Activated T-helper 2 cell treated with anti-CD3 and anti-CD28 coated beads, Interferon-gamma antibody, Interleukin-2, Interleukin-4, amounts not matched to agents 10 μg/mL and 5 μg/mL and 100 μg/mL, durations not matched to agents 14 hours and 24 hours and 36 hours (primary cell): ENCODE data around the gene PRPF38A. TPM values are rescaled to one million over a fixed set of nuclear protein-coding genes. Genes with fewer than 3 reads are reported as not detected.

Experiments
- DNase-seq: peaks from one replicate; pipeline ENCODE4 v3.0.0; 2021; ENCODE audit warnings: low spot score
- H3K27ac Mint-ChIP-seq: one replicate; pipeline ENCODE4 v1.8.0; 2021; ENCODE audit warnings: mixed read lengths
- H3K27me3 Mint-ChIP-seq: one replicate; pipeline ENCODE4 v1.8.0; 2021; ENCODE audit warnings: low read depth, mixed read lengths
- H3K36me3 Mint-ChIP-seq: one replicate; pipeline ENCODE4 v1.8.0; 2021; ENCODE audit warnings: low read depth, mixed read lengths
- H3K4me1 Mint-ChIP-seq: one replicate; pipeline ENCODE4 v1.8.0; 2021; ENCODE audit warnings: low read depth, mixed read lengths
- H3K4me3 Mint-ChIP-seq: one replicate; pipeline ENCODE4 v1.8.0; 2021; ENCODE audit warnings: low read depth, mild to moderate bottlenecking, moderate library complexity, mixed read lengths
- H3K9me3 Mint-ChIP-seq: one replicate; pipeline ENCODE4 v1.8.0; 2021; ENCODE audit warnings: mixed read lengths
- intact Hi-C: fragments of 100-400 bp; cut with micrococcal nuclease; formaldehyde crosslinking; loops from one replicate; pipeline ENCODE4 v1.15.1; 2023
- total RNA-seq: library from RNA; stranded (reverse); gene quantifications from 2 replicates; pipeline ENCODE4 v1.2.3, GENCODE V29; 2022

Gene PRPF38A
- 96.6 and 98.1 TPM in 2 replicates for total RNA-seq

- intact Hi-C loops: loop anchor here (1.0 to 10.0 kb wide), 7 partner anchors 20 to 526 kb away; partner anchors contain the start of genes BTF3L4, CC2D1B, NRDC and TXNDC12
- Mint-ChIP-seq H3K36me3 (peaks cover 73% of the 10 kb centered on the region), H3K9me3 (no peaks in the 10 kb centered on the region), H3K27me3 (no peaks in the 10 kb centered on the region), H3K27ac (peak within 1 kb of the TSS; percentile 97), H3K4me3 (peak within 1 kb of the TSS; percentile 98), H3K4me1 (peaks cover 42% of the 10 kb centered on the region)
- DNase-seq: peak; percentile 96
Measured at GRCh38 chr1:52404116-52404974, at the start of gene PRPF38A, which contains the start of gene ORC1. Gene PRPF38A (plus strand): TSS chr1:52404602. CDS start chr1:52404750, 148 bp downstream. Gene ORC1 (minus strand): TSS chr1:52404423. CDS start chr1:52402223, 2,200 bp downstream.

GRCh38 chr1:52355436-52355835 lies 49.0 kb upstream of the PRPF38A start:
- Mint-ChIP-seq H3K36me3 (peaks cover 75% of the 10 kb centered on the region), H3K27ac (no peak overlapping the region), H3K27me3 (no peaks in the 10 kb centered on the region), H3K9me3 (no peaks in the 10 kb centered on the region), H3K4me1 (no peaks in the 10 kb centered on the region), H3K4me3 (no peak overlapping the region)
- intact Hi-C loops: no loop called here
- DNase-seq: no peak

- H3K4me1 Mint-ChIP-seq: no peaks in the 10 kb centered on the region
- peaks cover 79% of the 10 kb centered on the region for H3K36me3 Mint-ChIP-seq
- no peak for DNase-seq
- H3K27me3 Mint-ChIP-seq: no peaks in the 10 kb centered on the region
- no peaks in the 10 kb centered on the region for H3K9me3 Mint-ChIP-seq
- H3K27ac Mint-ChIP-seq: no peak overlapping the region
- intact Hi-C loops: no loop called here
- H3K4me3 Mint-ChIP-seq: no peak overlapping the region
Measured at GRCh38 chr1:52355847-52356505, 48.4 kb upstream of the PRPF38A start.

GRCh38 chr1:52356818-52357355 lies 47.5 kb upstream of the PRPF38A start:
- Mint-ChIP-seq H3K36me3 (peaks cover 88% of the 10 kb centered on the region), H3K9me3 (no peaks in the 10 kb centered on the region), H3K4me1 (peaks cover 2% of the 10 kb centered on the region), H3K4me3 (no peak overlapping the region), H3K27me3 (no peaks in the 10 kb centered on the region), H3K27ac (no peak overlapping the region)
- DNase-seq: no peak
- intact Hi-C loops: no loop called here

GRCh38 chr1:52357397-52357796 lies 47.0 kb upstream of the PRPF38A start:
- H3K4me1 Mint-ChIP-seq: peaks cover 2% of the 10 kb centered on the region
- H3K4me3 Mint-ChIP-seq: no peak overlapping the region
- peaks cover 93% of the 10 kb centered on the region for H3K36me3 Mint-ChIP-seq
- H3K9me3 Mint-ChIP-seq: no peaks in the 10 kb centered on the region
- no peak for DNase-seq
- H3K27me3 Mint-ChIP-seq: no peaks in the 10 kb centered on the region
- intact Hi-C loops: no loop called here
- H3K27ac Mint-ChIP-seq: no peak overlapping the region

- peaks cover 8% of the 10 kb centered on the region for H3K4me1 Mint-ChIP-seq
- no peak for DNase-seq
- H3K9me3 Mint-ChIP-seq: no peaks in the 10 kb centered on the region
- no peaks in the 10 kb centered on the region for H3K27me3 Mint-ChIP-seq
- no peak overlapping the region for H3K4me3 Mint-ChIP-seq
- H3K27ac Mint-ChIP-seq: no peak overlapping the region
- peaks cover 88% of the 10 kb centered on the region for H3K36me3 Mint-ChIP-seq
- intact Hi-C loops: no loop called here
Measured at GRCh38 chr1:52358851-52359497, 45.4 kb upstream of the PRPF38A start.

- intact Hi-C loops: loop anchor here (10.0 kb wide), 1 partner anchor 215 kb away; the partner anchor contains the start of gene ZFYVE9
- H3K9me3 Mint-ChIP-seq: no peaks in the 10 kb centered on the region
- H3K27ac Mint-ChIP-seq: no peak overlapping the region
- no peak overlapping the region for H3K4me3 Mint-ChIP-seq
- peaks cover 85% of the 10 kb centered on the region for H3K36me3 Mint-ChIP-seq
- no peaks in the 10 kb centered on the region for H3K27me3 Mint-ChIP-seq
- no peak for DNase-seq
- H3K4me1 Mint-ChIP-seq: peaks cover 16% of the 10 kb centered on the region
Measured at GRCh38 chr1:52359676-52360594, 44.5 kb upstream of the PRPF38A start.

- H3K9me3 Mint-ChIP-seq: no peaks in the 10 kb centered on the region
- peaks cover 84% of the 10 kb centered on the region for H3K36me3 Mint-ChIP-seq
- H3K27me3 Mint-ChIP-seq: no peaks in the 10 kb centered on the region
- H3K27ac Mint-ChIP-seq: no peak overlapping the region
- H3K4me1 Mint-ChIP-seq: peaks cover 19% of the 10 kb centered on the region
- no peak for DNase-seq
- no peak overlapping the region for H3K4me3 Mint-ChIP-seq
- intact Hi-C loops: loop anchor here (10.0 kb wide), 1 partner anchor 216 kb away; the partner anchor contains the start of gene ZFYVE9
Measured at GRCh38 chr1:52360595-52360968, 43.8 kb upstream of the PRPF38A start.

GRCh38 chr1:52364235-52364839 lies 40.1 kb upstream of the PRPF38A start:
- peaks cover 34% of the 10 kb centered on the region for H3K4me1 Mint-ChIP-seq
- intact Hi-C loops: loop anchor here (10.0 kb wide), 1 partner anchor 220 kb away; the partner anchor contains the start of gene ZFYVE9
- H3K4me3 Mint-ChIP-seq: peak overlapping the region; percentile 94
- no peaks in the 10 kb centered on the region for H3K9me3 Mint-ChIP-seq
- peak overlapping the region; percentile 67 for H3K27ac Mint-ChIP-seq
- H3K27me3 Mint-ChIP-seq: no peaks in the 10 kb centered on the region
- peaks cover 50% of the 10 kb centered on the region for H3K36me3 Mint-ChIP-seq
- no peak for DNase-seq

GRCh38 chr1:52365071-52365745 lies 39.2 kb upstream of the PRPF38A start:
- H3K4me3 Mint-ChIP-seq: peak overlapping the region; percentile 94
- no peaks in the 10 kb centered on the region for H3K9me3 Mint-ChIP-seq
- H3K36me3 Mint-ChIP-seq: peaks cover 45% of the 10 kb centered on the region
- intact Hi-C loops: loop anchor here (5.0 to 10.0 kb wide), 3 partner anchors 220 to 332 kb away; partner anchors contain the start of genes BTF3L4, COA7, TXNDC12 and ZFYVE9
- no peak for DNase-seq
- peaks cover 34% of the 10 kb centered on the region for H3K4me1 Mint-ChIP-seq
- H3K27me3 Mint-ChIP-seq: no peaks in the 10 kb centered on the region
- H3K27ac Mint-ChIP-seq: peak overlapping the region; percentile 93
